ENCODE data around the gene ZNHIT6.

ZNHIT6 gene

DNA sequence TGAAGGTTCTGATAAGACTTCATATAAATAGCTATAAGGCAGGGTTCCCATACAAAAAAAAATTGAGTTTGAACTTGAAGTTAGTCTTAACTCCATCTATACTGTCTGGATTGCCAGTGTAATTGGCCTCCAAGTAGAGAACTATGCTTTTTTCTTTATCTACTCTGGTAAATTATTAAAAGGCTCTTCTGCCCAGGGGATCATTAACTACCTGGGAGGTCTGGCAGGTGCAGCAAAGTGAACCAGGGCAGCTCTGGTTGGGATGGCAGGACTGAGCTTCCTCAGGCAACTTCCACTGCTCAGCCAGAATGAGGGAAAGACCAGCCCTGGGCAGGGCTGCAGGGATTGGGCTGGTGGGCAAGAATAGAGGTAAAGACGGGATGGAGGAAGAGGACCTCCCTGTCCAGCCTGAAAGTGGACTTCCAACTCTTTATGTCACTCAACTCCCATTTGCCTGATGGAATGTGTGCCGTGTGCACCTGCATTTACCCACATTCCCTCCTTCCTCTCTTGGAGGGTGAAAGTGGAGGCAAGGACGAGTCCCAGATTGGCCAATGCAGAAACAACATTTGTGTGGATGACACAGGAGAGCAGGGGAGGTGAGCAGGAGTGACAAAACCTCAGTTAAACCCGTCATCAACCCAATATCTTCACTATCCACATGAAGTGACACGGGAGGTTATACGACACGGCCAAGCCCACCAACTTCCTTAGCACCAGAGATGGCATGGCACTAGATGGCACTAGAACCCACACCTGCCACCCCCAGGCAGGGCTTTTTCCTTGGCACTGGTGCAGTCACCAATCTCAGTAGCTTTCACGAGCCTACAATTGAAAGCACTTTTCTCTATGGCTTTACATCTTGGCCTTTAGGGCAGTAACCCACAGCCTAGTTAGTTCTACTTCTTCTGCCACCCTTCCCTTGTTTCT, 102.5 kb downstream of the ZNHIT6 start:
- Mint-ChIP-seq H3K9me3 (no peaks in the 10 kb centered on the region), H3K27ac (no peak overlapping the region), H3K36me3 (peaks cover 3% of the 10 kb centered on the region), H3K27me3 (no peaks in the 10 kb centered on the region), H3K4me3 (no peak overlapping the region), H3K4me1 (no peaks in the 10 kb centered on the region)
- ATAC-seq (ENCODE audit: low read depth), result no peak
- no peak for DNase-seq (ENCODE audit: low spot score in 2 of 2)

DNA sequence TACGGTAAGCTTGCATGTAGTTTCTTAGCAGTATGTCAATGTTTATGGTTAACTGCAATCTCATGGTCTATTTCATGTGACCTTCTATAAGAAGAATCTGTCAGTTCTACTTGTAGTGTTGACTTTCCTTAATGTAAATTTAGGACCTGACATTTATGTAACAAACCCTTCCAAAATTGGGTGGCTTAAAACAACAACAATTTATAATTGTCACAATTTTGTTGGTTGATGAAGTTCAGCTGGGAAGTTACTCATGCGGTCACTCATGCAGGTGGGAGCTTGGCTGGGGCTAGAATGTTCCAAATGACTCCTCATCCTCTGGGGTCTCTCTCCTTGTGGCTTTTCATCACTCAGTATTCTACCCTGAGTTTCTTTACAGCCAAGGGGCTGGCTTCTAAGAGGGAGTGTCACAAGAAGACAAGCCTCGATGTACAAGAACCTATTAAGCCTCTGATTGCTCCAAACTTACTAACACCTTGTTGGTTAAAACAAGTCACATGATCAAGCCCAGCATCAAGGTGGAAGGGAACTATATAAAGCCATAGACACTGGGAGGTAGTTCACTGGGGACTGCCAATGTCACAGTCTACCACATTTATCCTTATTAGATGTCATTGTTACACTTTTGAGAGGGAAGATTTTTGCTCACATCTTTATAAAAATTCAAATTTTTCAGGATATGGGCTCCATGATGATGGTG, 103.8 kb downstream of the ZNHIT6 start:
- Mint-ChIP-seq H3K4me3 (no peak overlapping the region), H3K36me3 (peaks cover 4% of the 10 kb centered on the region), H3K27me3 (no peaks in the 10 kb centered on the region), H3K9me3 (peaks cover 3% of the 10 kb centered on the region), H3K4me1 (no peaks in the 10 kb centered on the region), H3K27ac (no peak overlapping the region)
- no peak for ATAC-seq (ENCODE audit: low read depth)
- DNase-seq (ENCODE audit: low spot score in 2 of 2), result no peak

GRCh38 chr1:85603086-85603880, 105.0 kb downstream of the ZNHIT6 start:
- H3K27me3 Mint-ChIP-seq, result no peaks in the 10 kb centered on the region
- H3K36me3 Mint-ChIP-seq, result peaks cover 4% of the 10 kb centered on the region
- H3K9me3 Mint-ChIP-seq, result peaks cover 3% of the 10 kb centered on the region
- DNase-seq (ENCODE audit: low spot score in 2 of 2), result no peak
- H3K27ac Mint-ChIP-seq, result no peak overlapping the region
- H3K4me1 Mint-ChIP-seq, result no peaks in the 10 kb centered on the region
- no peak overlapping the region for H3K4me3 Mint-ChIP-seq
- ATAC-seq (ENCODE audit: low read depth), result no peak

DNA sequence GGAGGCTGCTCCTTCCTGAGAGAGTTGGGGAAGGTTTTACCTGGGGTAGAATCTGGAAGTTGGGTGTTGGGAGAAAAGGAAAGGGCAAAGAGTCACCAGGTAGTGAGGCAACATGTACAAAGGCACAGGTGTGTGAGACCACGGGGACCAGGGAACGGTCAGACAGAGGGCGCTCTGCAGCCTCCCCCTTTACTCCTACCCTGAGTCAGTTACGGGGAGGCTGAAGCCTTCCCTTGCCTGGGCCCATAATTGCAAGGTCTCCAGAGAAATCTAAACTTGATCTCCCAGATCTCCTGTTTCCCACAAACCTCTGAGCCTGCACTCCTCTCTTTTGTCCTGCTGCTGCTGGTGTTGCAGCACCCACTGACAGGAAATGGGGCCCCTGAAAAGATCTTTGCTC, 105.7 kb downstream of the ZNHIT6 start:
- no peak overlapping the region for H3K4me3 Mint-ChIP-seq
- DNase-seq (ENCODE audit: low spot score in 2 of 2), result no peak
- H3K27ac Mint-ChIP-seq, result no peak overlapping the region
- peaks cover 4% of the 10 kb centered on the region for H3K36me3 Mint-ChIP-seq
- peaks cover 3% of the 10 kb centered on the region for H3K9me3 Mint-ChIP-seq
- ATAC-seq (ENCODE audit: low read depth), result no peak
- no peaks in the 10 kb centered on the region for H3K4me1 Mint-ChIP-seq
- peaks cover 2% of the 10 kb centered on the region for H3K27me3 Mint-ChIP-seq

GRCh38 chr1:85601901-85602300, 106.3 kb downstream of the ZNHIT6 start:
- H3K36me3 Mint-ChIP-seq, result peaks cover 3% of the 10 kb centered on the region
- ATAC-seq (ENCODE audit: low read depth) (no peak), DNase-seq (ENCODE audit: low spot score in 2 of 2) (no peak)
- no peaks in the 10 kb centered on the region for H3K4me1 Mint-ChIP-seq
- peaks cover 2% of the 10 kb centered on the region for H3K27me3 Mint-ChIP-seq
- no peak overlapping the region for H3K27ac Mint-ChIP-seq
- peaks cover 3% of the 10 kb centered on the region for H3K9me3 Mint-ChIP-seq
- H3K4me3 Mint-ChIP-seq, result no peak overlapping the region

DNA sequence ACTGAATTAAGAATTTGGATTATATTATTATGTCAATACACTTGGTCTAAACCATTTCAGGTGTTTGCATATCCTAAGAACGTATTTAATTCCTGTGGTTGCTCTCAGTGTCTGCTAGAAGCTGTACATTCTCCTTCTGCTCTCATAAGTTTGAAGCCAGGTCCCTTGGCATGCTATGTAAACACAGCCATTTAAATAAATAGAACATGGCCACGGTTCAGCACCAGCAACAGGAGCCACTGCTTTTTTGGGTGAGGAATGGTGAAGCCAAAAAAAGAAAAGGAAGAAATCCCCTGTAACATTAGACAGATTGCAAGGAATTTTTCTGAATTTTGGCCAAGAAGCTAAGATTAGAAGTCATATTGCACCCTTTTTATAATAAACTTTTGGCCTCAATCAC, 108.6 kb downstream of the ZNHIT6 start:
- DNase-seq (ENCODE audit: low spot score in 2 of 2) (no peak), ATAC-seq (ENCODE audit: low read depth) (no peak)
- H3K36me3 Mint-ChIP-seq, result peaks cover 2% of the 10 kb centered on the region
- H3K9me3 Mint-ChIP-seq, result peaks cover 3% of the 10 kb centered on the region
- no peaks in the 10 kb centered on the region for H3K4me1 Mint-ChIP-seq
- no peak overlapping the region for H3K4me3 Mint-ChIP-seq
- no peak overlapping the region for H3K27ac Mint-ChIP-seq
- H3K27me3 Mint-ChIP-seq, result peaks cover 2% of the 10 kb centered on the region
